Mesodermal cell (in vitro differentiated cells): ENCODE results near the gene MUC5B.
"Not testable (repeated sequence)": the region's sequence is repeated elsewhere in the genome, so short reads cannot be mapped to it uniquely, and the experiment has no call there.

Experiments used
- H3K27ac ChIP-seq: 2 replicates; pipeline ENCODE4 v1.7.0; 2013; ENCODE audit warnings: mild to moderate bottlenecking, low read depth, low read length, moderate library complexity; ENCODE audit not compliant: severe bottlenecking
- H3K36me3 ChIP-seq: 2 replicates; pipeline ENCODE4 v1.7.1; 2013; ENCODE audit warnings: mild to moderate bottlenecking, low read length, moderate library complexity; ENCODE audit not compliant: control insufficient read depth, insufficient read depth
- H3K4me1 ChIP-seq: one replicate; pipeline ENCODE4 v1.7.1; 2013; ENCODE audit warnings: mild to moderate bottlenecking, low read length; ENCODE audit not compliant: insufficient read depth, control insufficient read depth, poor library complexity, severe bottlenecking
- H3K4me3 ChIP-seq: 2 replicates; pipeline ENCODE4 v1.7.0; 2013; ENCODE audit warnings: low read length, control low read depth, mild to moderate bottlenecking; ENCODE audit not compliant: insufficient read depth, poor library complexity, severe bottlenecking; ENCODE audit errors: extremely low read depth
- H3K9me3 ChIP-seq: 2 replicates; pipeline ENCODE4 v1.7.1; 2013; ENCODE audit warnings: mild to moderate bottlenecking, low read length, moderate library complexity; ENCODE audit not compliant: control insufficient read depth
- WGBS, 2 experiments: methylation state at CpG; one replicate each; pipeline ENCODE4 v1.1.5; 2013; ENCODE audit warnings: missing lambda C conversion rate in 2 of 2; ENCODE audit not compliant: insufficient coverage in 2 of 2; 5-methylcytosine and 5-hydroxymethylcytosine counted together

Gene MUC5B

DNA sequence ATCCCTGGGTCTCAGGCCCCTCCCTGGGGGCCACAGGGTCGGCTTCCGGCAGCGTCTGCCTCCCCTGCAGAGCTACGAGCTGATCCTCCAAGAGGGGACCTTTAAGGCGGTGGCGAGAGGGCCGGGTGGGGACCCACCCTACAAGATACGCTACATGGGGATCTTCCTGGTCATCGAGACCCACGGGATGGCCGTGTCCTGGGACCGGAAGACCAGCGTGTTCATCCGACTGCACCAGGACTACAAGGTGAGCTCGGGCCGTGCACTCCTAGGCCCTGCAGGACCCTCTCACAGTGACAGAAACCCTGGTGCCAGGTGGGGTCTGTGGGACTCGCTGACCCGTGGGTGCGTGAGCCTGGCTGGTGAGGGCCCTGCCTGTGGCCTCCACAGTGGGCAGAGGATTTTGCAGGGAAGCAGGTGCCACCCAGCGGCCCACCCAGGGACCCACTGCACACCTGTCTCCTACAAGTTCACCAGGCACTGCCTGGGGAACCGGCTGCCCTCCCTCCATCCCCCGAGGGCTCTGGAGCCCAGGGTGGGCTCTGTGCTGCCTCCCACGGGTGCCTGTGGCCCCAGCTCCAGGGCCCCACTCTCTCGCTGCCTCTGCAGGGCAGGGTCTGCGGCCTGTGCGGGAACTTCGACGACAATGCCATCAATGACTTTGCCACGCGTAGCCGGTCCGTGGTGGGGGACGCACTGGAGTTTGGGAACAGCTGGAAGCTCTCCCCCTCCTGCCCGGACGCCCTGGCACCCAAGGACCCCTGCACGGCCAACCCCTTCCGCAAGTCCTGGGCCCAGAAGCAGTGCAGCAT lies 13.7 kb downstream of the MUC5B start:
- Histone ChIP-seq H3K4me3 (no peak overlapping the region), H3K4me1 (no peaks in the 10 kb centered on the region), H3K36me3 (no peaks in the 10 kb centered on the region), H3K27ac (no peak overlapping the region), H3K9me3 (no peaks in the 10 kb centered on the region)
- WGBS, 2 experiments = 88 to 90% methylated on average over 35 to 36 of the region's 37 CpGs

DNA sequence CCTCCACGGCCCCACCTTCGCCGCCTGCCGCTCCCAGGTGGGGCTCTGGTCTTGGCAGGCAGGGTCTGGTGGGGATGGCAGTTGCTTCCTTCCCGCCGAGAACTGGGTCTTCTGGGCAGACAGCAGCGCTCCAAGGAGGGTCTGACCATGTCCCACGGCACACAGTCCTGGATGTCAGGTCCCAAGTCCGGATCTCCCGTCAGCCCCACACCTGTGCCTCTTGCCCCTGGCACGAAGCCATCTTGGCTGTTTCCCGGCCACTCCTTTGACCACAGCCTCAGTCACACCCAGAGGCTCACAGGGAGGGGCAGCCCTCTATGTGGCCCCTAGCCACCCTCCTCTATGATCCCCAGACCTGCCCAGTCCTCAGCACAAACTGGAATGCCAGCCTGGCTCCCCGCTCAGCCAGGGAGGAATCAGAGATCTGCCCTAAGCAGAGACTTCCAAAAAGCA lies 14.3 kb downstream of the MUC5B start:
- Histone ChIP-seq H3K4me3 (no peak overlapping the region), H3K36me3 (no peaks in the 10 kb centered on the region), H3K9me3 (no peaks in the 10 kb centered on the region), H3K4me1 (no peaks in the 10 kb centered on the region), H3K27ac (no peak overlapping the region)
- 89 to 90% methylated on average over 13 of the region's 13 CpGs for WGBS, 2 experiments

DNA sequence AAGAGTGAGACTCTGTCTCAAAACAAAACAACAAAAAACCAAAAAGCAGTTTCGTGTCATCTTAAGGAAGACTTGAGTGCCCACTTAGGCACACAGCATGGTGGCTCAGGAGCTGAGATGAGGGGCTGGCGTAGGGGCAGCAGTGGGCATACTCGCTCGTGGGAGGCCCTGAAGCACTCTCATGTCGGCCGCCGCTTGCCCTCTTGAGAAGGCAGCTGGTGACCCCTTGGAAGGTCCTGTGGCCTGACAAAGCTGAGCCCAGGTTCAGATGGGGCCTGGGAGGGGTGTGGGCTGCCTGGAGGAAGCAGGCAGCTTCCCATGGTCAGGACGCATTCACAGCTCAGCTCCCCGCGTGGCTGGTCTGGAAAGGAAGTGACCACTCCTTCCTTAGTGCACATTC lies 15.0 kb downstream of the MUC5B start:
- H3K4me1 ChIP-seq = no peaks in the 10 kb centered on the region
- no peak overlapping the region for H3K27ac ChIP-seq
- WGBS, 2 experiments = 78 to 89% methylated on average over 10 of the region's 10 CpGs
- no peaks in the 10 kb centered on the region for H3K36me3 ChIP-seq
- H3K4me3 ChIP-seq = no peak overlapping the region
- no peaks in the 10 kb centered on the region for H3K9me3 ChIP-seq

DNA sequence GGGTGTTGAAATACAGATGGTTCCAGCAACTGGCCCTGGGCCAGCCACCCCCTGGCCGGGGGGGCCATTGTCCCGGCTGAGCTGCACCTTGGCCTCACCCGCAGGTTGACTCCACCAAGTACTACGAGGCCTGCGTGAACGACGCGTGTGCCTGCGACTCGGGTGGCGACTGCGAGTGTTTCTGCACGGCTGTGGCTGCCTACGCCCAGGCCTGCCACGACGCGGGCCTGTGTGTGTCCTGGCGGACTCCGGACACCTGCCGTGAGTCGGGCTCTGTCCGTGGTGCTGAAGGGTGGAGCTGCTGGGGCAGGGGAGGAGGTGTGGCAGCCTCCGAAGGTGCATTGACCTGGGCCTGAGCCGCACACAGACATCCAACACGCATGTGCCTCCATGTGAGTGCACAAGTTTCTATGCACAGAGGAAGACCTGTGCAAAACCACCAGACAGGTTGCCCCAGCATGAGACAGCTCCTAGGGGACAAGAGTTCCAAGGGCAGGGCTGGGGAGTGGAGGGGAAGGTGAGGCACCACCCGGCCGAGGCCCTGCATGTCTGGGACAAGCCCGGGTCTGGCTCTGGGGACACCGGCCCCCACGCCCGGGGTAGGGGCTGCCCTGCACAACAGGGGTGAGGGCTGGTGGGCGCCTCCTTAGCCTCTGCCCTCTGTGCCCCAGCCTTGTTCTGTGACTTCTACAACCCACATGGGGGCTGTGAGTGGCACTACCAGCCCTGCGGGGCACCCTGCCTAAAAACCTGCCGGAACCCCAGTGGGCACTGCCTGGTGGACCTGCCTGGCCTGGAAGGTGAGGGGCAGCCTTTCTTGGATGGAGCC lies 16.1 kb downstream of the MUC5B start:
- 60 to 68% methylated on average over 27 to 33 of the region's 34 CpGs for WGBS, 2 experiments
- Histone ChIP-seq H3K27ac (no peak overlapping the region), H3K4me1 (no peaks in the 10 kb centered on the region), H3K9me3 (no peaks in the 10 kb centered on the region), H3K4me3 (no peak overlapping the region), H3K36me3 (no peaks in the 10 kb centered on the region)

DNA sequence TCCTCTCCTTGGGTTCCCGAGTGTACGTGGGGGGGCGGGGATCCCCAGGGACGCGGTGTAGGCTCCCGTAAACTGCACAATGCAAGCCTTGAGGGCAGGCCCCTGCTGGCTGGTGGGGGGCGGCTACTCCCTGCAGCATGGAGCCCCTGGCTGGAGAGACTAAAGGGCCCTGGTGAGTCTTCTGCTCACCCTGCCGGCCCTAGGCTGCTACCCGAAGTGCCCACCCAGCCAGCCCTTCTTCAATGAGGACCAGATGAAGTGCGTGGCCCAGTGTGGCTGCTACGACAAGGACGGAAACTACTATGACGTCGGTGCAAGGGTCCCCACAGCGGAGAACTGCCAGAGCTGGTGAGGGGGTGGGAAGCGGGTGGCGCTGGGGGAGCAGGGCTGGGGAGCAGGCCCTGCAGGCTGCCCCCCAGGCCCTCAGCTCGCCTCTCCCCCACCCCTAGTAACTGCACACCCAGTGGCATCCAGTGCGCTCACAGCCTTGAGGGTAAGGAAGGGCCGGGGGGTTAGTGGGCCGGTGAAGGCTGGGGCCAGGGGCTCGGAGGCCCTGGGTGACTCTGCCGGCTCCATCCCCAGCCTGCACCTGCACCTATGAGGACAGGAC lies 16.8 kb downstream of the MUC5B start:
- whole genome bisulfite sequencing, 2 experiments = 85 to 94% methylated on average over 13 to 18 of the region's 23 CpGs
- no peaks in the 10 kb centered on the region for H3K9me3 ChIP-seq
- H3K4me3 ChIP-seq = no peak overlapping the region
- no peaks in the 10 kb centered on the region for H3K36me3 ChIP-seq
- no peaks in the 10 kb centered on the region for H3K4me1 ChIP-seq
- H3K27ac ChIP-seq = no peak overlapping the region

DNA sequence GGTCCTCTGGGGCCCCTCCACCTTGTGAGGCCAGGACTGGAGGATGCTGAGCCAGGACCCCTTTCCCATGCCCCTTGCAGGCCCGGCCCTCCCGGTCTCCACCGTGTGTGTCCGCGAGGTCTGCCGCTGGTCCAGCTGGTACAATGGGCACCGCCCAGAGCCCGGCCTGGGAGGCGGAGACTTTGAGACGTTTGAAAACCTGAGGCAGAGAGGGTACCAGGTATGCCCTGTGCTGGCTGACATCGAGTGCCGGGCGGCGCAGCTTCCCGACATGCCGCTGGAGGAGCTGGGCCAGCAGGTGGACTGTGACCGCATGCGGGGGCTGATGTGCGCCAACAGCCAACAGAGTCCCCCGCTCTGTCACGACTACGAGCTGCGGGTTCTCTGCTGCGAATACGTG lies 17.9 kb downstream of the MUC5B start:
- no peaks in the 10 kb centered on the region for H3K4me1 ChIP-seq
- H3K4me3 ChIP-seq = no peak overlapping the region
- no peaks in the 10 kb centered on the region for H3K9me3 ChIP-seq
- no peaks in the 10 kb centered on the region for H3K36me3 ChIP-seq
- H3K27ac ChIP-seq = no peak overlapping the region
- WGBS, 2 experiments = 89 to 90% methylated on average over 24 to 25 of the region's 25 CpGs

DNA sequence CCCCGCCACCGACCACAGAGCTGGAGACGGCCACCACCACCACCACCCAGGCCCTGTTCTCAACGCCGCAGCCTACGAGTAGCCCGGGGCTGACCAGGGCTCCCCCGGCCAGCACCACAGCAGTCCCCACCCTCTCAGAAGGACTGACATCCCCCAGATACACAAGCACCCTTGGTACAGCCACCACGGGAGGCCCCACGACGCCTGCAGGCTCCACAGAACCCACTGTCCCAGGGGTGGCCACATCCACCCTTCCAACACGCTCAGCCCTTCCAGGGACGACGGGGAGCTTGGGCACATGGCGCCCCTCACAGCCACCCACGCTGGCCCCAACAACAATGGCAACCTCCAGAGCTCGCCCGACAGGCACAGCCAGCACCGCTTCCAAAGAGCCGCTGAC lies 18.8 kb downstream of the MUC5B start:
- Histone ChIP-seq H3K4me1 (no peaks in the 10 kb centered on the region), H3K9me3 (peaks cover 4% of the 10 kb centered on the region), H3K4me3 (no peak overlapping the region), H3K27ac (no peak overlapping the region), H3K36me3 (no peaks in the 10 kb centered on the region)
- 90 to 92% methylated on average over 15 of the region's 20 CpGs for WGBS, 2 experiments

DNA sequence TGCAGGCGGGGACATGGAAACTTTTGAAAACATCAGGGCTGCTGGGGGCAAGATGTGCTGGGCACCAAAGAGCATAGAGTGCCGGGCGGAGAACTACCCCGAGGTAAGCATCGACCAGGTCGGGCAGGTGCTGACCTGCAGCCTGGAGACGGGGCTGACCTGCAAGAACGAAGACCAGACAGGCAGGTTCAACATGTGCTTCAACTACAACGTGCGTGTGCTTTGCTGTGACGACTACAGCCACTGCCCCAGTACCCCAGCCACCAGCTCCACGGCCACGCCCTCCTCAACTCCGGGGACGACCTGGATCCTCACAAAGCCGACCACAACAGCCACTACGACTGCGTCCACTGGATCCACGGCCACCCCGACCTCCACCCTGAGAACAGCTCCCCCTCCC lies 19.4 kb downstream of the MUC5B start:
- Histone ChIP-seq H3K27ac (no peak overlapping the region), H3K36me3 (no peaks in the 10 kb centered on the region), H3K4me3 (no peak overlapping the region), H3K4me1 (no peaks in the 10 kb centered on the region), H3K9me3 (peaks cover 4% of the 10 kb centered on the region)
- 92 to 97% methylated on average over 12 to 20 of the region's 20 CpGs for WGBS, 2 experiments

DNA sequence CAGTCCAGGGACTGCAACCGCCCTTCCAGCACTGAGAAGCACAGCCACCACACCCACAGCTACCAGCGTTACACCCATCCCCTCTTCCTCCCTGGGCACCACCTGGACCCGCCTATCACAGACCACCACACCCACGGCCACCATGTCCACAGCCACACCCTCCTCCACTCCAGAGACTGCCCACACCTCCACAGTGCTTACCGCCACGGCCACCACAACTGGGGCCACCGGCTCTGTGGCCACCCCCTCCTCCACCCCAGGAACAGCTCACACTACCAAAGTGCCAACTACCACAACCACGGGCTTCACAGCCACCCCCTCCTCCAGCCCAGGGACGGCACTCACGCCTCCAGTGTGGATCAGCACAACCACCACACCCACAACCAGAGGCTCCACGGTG lies 19.9 kb downstream of the MUC5B start:
- H3K36me3 ChIP-seq, H3K4me1 ChIP-seq, H3K9me3 ChIP-seq, H3K4me3 ChIP-seq, H3K27ac ChIP-seq: not testable (repeated sequence)
- whole genome bisulfite sequencing, 2 experiments = 88% methylated on average over 1 of the region's 11 CpGs; no CpG with 5 or more reads in 1 of the 2 experiments

DNA sequence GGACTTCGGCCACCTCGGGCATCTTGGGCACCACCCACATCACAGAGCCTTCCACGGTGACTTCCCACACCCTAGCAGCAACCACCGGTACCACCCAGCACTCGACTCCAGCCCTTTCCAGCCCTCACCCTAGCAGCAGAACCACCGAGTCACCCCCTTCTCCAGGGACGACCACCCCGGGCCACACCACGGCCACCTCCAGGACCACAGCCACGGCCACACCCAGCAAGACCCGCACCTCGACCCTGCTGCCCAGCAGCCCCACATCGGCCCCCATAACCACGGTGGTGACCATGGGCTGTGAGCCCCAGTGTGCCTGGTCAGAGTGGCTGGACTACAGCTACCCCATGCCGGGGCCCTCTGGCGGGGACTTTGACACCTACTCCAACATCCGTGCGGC lies 20.7 kb downstream of the MUC5B start:
- 100% methylated on average over 1 of the region's 18 CpGs; no CpG with 5 or more reads in 1 of the 2 experiments for WGBS, 2 experiments
- H3K27ac ChIP-seq, H3K4me3 ChIP-seq, H3K9me3 ChIP-seq, H3K36me3 ChIP-seq, H3K4me1 ChIP-seq: not testable (repeated sequence)
